Subcutaneous adipose tissue (tissue), 4 donors: ENCODE measurements around the gene SPRYD4. TPM values are rescaled to one million over a fixed set of nuclear protein-coding genes. Genes with fewer than 3 reads are reported as not detected.

Experiments used
- total RNA-seq, 4 donors: library from RNA; depleted of rRNA; stranded (reverse); fragments of >200 nt; gene quantifications; one replicate each; pipeline ENCODE4 v1.1.0, GENCODE V29; 2016
- TF ChIP-seq, protein P1 (sequence below): fragments of 450-650 bp; IDR thresholded peaks from one replicate; pipeline ENCODE4 v1.5.1; 2016; ENCODE audit warnings: low read depth, mild to moderate bottlenecking, control low read depth, antibody characterized with exemption, moderate library complexity

The SPRYD4 gene
- total RNA-seq, 4 donors from 2014 or later, result 1.5 to 3.2 (median 1.8) TPM

DNA sequence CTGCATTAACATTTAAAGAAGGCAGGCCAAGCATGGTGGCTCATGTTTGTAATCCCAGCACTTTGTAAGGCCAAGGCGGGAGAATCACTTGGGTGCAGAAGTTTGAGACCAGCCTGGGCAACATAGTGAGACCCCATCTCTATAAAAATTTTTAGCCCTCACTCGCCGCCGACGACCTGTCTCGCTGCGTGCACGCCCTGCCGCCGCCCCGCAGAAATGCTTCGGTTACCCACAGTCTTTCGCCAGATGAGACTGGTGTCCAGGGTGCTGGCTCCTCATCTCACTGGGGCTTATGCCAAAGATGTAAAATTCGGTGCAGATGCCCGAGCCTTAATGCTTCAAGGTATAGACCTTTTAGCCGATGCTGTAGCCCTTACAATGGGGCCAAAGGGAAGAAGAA, 42.4 kb downstream of the SPRYD4 start:
- TF ChIP-seq, protein P1, sequence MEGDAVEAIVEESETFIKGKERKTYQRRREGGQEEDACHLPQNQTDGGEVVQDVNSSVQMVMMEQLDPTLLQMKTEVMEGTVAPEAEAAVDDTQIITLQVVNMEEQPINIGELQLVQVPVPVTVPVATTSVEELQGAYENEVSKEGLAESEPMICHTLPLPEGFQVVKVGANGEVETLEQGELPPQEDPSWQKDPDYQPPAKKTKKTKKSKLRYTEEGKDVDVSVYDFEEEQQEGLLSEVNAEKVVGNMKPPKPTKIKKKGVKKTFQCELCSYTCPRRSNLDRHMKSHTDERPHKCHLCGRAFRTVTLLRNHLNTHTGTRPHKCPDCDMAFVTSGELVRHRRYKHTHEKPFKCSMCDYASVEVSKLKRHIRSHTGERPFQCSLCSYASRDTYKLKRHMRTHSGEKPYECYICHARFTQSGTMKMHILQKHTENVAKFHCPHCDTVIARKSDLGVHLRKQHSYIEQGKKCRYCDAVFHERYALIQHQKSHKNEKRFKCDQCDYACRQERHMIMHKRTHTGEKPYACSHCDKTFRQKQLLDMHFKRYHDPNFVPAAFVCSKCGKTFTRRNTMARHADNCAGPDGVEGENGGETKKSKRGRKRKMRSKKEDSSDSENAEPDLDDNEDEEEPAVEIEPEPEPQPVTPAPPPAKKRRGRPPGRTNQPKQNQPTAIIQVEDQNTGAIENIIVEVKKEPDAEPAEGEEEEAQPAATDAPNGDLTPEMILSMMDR, result no peak

DNA sequence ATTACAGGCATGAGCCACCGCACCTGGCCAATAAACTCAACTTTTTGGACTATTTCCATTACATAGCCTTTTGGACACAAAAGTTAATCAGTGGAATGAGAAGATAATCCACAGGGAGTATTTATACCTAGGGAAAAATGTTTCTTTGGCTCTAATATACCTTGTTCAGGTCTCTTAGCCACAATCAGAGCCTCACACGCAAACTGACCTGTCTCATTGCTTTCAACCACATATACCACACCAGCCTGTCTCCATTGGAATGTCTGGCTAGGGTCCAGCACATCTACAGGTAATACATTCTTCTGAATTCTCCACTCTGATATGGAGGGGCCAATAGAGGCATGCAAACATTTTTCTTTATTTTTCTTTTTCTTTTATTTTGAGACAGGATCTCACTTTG, 49.5 kb downstream of the SPRYD4 start:
- TF ChIP-seq, protein P1, result no peak

DNA sequence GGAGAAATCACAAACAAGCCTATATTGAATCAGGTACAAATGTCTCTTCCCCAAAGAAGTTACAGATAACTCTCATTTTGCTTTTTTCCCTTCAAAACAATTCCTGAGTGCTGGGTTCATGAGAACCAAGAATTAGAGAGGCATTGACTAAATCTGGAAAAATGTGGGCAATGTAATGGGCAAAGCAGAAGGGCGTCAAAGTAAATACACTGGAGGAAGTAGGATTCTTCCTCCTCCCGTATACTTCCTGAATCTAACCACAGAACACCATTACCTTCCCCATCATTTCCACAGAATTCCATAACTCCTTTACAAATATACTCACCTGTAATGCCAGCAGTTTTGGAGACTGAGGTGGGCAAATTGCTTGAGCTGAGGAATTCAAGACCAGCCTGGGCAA, 50.2 kb downstream of the SPRYD4 start:
- TF ChIP-seq, protein P1, result no peak

GRCh38 chr12:56520048-56520447, 51.7 kb downstream of the SPRYD4 start:
- TF ChIP-seq, protein P1, result no peak

DNA sequence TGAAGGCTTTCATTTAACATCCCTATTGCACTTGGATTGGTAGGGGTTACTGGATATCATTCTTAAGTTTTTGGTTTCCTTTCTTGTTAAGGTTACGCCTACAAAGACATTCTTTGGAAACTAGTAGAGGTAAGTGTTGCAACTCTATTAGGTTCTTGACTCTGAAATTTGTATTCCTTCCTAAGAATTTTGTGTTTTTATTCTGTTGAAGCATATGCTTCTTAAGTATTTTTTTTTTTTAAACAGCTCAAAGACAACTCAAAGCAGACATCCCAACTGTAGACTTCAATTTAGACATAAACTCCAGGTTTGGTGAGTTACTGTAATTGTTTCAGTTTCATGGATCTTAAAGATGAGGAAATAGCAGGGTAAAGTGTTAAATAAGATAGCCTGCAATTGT, 52.1 kb downstream of the SPRYD4 start:
- TF ChIP-seq, protein P1, result no peak

- TF ChIP-seq, protein P1, result no peak
Observed at GRCh38 chr12:56521209-56521589, 52.8 kb downstream of the SPRYD4 start.

- TF ChIP-seq, protein P1, result no peak
Observed at GRCh38 chr12:56521590-56522371, 53.4 kb downstream of the SPRYD4 start, which contains the start of gene RBMS2. Gene RBMS2, plus strand, starts transcription at chr12:56521820. Its CDS starts 204 bp downstream, at chr12:56522024.
